ENCODE data around the gene STXBP1.
"Not testable (repeated sequence)": the region's sequence is repeated elsewhere in the genome, so short reads cannot be mapped to it uniquely, and the experiment has no call there.

STXBP1 gene

DNA sequence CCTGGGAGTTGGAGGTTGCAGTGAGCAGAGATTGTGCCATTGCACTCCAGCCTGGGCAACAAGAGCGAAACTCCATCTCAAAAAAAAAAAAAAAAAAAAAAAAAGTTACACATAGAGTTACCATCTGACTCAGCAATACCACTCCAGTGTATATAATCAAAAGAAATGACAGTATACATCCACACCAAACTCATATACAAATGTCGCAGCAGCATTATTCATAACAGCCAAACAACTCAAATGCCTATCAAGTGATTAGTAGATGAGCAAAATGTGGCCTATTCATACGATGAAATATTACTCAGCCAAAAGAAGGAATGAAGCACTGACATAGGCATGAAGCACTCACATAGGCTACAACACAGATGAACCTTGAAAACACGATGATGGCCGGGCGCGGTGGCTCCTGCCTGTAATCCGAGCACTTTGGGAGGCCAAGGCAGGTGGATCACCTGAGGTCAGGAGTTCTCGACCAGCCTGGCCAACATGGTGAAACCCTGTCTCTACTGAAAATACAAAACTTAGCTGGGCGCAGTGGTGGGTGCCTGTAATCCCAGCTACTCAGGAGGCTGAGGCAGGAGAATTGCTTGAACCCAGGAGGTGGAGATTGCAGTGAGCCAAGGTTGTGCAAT, 9.4 kb downstream of the STXBP1 start:
- DNase-seq = not testable (repeated sequence)

DNA sequence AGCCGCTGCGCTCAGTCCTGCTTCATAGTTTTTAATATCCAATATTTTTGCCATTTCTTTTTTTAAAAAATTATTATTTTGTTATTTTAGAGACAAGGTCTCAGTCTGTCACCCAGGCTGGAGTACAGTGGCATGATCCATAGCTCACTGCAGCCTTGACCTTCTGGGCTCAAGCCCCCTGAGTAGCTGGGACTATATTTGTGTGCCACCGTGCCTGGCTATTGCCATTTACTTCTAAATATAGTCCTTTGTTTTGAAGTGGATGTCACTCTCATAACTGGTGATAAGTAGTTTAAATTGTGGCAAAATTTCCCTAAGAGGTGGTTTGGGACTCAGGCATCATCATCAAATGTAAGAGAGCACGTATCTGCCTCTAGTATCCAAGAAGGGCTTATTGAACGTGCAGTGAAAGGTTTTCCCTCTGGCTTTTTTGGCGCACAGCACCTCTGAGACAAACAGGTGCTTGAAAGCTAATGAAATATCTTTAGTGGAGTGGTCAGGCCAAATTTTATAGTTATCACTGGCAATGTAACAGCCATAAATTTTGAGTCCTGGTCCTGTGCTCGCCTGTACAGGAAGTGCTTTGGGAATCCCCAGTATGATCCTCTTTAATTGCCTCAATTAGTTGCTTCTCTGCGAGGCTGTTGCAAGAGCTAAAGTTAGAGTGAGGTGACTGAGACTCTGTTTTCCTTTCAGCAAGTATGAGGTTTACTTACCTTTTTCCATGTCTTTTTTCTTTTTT, 14.8 kb downstream of the STXBP1 start:
- DNase-seq = no peak

DNA sequence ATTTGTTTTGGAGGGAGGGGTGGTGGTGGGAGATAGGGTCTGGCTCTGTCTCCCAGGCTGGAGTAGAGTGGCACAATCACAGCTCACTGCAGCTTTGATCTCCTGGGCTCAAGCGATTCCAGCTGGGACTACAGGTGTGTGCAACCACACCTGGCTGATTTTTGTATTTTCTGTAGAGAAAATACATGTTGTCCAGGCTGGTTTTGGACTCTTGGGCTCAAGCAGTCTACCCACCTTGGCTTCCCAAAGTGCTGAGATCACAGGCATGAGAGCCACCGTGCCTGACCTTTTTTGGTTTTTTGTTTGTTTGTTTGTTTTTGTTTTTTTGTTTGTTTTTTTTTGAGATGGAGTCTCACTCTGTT, 15.4 kb downstream of the STXBP1 start:
- no peak for DNase-seq

DNA sequence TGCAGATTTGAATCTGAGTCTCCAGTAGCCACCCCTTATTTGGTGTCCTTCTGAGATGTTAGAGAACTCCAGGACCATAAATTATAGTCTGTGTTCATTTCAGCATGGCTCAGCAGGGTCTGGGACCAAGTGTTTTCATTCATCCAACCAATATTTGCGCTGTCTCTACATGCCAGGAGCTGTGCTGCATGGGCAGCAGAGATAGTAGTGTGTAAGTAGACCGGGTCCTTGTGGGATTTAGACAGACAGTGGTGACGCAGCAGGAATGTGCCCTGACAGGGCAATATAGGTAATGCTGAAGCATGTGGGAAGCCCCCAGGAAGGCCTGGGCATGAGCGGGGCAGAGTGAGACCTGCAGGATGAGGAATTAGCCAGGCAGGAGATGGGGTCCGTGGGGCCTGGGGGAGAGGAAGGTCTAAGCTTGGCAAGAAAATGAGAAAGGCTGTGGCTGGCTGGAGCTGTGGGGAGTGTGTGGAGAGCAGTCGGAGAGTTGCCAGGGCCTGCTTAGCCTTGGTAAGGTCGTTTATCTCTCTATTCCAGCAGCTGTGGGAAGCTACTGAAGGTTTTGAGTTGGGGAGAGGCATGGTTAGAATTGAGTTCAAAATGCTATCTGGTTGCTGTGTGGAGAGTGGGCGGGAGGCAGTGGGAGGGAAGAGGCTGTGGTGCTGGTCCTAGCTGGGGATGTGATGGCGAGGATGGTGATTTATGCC, 16.8 kb downstream of the STXBP1 start:
- DNase-seq = no peak

DNA sequence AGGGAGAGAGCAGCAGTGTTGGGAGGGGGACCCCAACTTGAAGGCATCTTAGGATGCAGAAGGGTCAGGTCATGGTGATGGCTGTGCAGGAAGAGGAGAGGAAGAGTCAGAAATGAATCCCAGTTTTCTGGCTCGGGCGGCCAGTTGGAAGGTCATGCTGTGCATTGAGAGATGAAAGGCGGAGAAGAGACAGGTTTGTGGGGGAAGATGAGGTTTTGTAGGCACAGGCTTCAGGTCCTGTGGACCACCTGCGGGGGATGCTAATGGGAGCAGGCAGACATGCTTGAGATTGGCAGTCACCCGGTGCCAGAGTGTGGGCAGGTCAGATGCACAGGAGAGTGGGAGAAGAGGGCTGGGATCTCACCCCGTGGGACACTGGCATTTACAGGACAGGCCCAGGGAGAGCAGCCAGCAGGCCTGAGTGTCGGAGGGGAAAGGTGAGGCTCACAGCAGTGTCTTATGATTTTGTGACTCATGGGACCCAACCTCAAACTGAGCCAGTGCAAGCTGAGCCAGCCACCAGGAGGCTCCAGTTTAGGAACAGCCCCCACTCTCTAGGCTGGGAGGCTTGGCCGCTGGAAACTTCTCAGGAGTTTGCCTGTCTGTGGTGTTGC, 17.5 kb downstream of the STXBP1 start:
- peak in 1 of 14 donors; percentile 39 for DNase-seq

DNA sequence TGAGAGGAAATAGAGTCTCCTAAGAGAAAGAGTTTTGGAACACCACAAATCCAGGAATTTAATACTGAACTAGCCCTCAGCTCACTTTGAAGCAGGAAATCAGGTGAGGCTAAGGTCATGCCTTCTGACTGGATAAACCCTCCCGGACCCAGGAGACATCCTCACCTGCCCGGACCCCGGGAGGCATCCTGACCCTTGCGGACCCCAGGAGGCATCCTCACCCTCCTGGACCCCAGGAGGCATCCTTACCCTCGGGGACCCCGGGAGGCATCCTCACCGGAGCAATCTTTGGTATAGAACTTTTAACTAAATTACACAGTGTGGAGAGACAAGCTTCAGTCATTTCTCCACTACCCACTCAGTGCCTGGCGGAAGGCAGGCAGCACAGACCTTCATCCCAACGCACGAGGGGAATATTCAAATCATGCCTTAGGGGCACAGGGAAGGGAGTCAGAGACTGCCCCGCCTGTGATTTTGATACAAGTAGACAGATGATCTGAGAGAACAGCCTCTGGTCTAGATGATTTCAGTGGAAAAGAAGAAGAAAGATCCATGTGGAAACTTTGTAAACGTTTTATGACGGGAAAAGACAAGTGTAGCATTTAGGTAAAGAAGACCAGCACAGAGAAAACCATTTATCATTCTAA, 21.3 kb downstream of the STXBP1 start:
- no peak for DNase-seq

DNA sequence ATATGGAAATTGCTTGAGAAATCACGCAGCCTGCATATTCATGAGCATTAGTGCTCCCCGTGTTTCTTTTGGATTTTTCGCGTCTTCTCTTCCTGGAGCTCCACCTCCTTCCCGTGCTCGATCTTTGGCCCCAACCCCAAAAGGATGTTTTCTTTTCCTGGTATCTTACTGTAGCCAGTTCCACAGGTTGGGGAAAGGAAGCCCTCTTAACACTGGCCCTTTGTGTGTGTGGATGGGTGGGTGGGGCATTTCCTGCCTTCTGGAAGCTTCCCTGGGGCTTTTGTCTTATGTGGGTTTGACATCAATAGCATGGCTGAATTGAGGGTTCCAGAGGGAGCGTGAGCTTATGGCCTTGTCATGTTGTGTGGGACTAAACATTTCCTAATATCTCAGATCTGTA, 21.9 kb downstream of the STXBP1 start:
- no peak for DNase-seq

DNA sequence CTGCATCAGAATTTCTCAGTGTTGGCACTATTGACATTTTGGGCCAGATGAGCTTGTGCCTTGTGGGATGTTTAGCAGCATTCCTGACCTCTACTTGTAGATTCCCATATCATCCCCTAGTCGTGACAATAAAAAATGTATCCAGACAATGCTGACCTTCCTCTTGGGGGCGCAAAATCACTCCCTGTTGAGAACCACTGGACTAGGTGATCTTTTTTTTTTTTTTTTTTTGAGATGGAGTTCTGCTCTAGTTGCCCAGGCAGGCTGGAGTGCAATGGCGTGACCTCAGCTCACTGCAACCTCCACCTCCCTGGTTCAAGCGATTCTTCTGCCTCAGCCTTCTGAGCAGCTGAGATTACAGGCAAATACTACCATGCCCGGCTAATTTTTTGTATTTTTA, 22.6 kb downstream of the STXBP1 start:
- no peak for DNase-seq

DNA sequence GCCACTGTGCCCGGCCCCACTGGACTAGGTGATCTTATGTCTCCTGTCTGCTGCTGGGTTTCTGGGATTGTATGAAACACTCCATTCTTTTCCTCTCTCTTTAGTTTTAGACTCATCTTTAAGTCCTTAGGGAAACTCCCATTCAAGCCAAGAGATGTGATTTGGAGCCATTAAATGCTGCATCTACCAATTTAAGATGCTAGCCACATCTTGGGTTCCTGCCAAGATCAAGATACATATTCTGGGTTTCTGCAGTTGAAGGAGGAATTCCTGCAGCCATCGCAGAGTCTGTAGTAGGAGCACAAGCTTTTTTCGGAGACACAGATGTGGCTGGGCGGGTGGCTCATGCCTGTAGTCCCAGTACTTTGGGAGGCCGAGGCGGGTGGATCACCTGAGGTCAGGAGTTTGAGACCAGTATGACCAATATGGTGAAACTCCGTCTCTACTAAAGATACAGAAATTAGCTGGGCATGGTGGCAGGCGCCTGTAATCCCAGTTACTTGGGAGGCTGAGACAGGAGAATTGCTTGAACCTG, 23.2 kb downstream of the STXBP1 start:
- DNase-seq = no peak

DNA sequence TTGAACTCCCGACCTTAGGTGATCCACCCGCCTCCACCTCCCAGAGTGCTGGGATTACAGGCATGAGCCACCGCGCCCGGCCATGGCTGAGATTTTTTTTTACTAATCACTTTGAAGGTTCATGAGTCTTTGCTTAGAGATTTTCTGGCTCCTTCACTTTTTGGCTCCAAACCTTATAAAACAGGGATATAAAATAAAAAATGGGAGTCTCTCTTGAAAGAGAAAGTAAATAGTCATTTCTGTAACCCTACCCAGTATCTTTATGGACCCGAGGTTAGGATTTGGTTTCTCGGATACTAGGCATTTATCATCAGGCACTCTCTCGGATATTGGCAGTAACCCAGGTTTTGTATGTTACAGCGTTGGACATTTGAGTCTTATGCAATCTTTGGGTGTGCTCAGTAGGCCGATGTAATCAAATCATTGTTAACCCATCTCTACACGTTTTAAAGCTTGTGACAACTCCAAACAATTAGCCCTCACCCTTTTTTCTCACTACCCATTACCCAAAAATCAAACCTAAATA, 25.3 kb downstream of the STXBP1 start:
- DNase-seq = peak in 1 of 14 donors; percentile 22

DNA sequence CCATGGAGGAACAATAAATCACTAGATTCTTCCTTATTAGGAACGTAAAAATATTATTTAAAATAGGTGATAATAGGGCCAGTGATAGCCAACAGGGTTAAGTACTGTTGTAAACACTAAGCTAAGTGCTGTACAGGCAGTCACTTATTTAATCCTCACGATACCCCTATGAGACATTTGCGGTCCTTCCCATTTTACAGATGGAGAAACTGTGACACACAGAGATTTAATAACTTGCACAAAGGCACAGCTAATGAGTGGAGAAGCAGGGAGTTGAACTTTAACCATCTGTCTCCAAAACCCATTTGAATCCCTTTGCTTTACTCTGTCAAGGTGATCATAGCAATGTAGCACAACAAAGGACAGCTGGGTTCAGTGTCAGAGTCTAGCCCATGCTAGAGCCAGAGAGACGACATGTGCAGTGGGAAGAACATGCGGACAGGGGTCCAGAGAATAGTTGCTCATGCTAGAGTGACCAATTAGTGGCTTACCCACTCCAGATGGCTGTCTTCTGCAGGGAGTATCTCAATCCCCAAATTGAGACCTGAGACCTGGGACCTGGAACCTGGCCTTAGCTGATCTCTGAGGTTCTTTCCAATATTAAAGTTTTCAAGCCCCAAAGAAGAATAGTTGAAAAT, 28.9 kb downstream of the STXBP1 start:
- peak in 1 of 14 donors; percentile 21 for DNase-seq

DNA sequence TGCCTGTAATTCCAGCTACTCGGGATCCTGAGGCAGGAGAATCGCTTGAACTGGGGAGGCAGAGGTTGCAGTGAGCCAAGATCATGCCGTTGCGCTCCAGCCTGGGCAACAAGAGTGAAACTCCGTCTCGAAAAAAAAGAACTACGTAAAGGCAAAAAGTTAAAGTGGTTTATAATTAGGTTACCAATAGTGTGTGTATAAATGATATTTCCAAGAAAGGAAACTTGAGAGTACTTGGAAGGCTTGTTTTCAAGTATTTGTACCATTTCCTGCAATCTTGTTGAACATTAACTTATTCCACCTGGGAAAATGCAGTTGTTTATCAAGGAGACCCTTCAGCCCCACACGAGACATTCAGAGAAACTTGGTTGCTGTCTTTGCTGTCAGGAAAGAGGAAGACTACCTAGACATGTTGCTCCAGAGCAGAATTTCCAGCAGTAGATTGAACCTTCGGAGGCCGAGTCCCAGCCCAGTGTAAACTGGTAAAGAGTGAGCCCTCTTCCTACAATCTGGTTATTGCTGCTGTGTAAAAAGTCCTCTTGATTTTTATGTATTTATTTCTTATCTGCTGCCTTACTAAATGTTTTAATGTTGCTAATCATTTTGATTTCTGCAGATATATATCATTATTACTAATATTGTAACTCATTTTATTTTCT, 30.1 kb downstream of the STXBP1 start:
- DNase-seq = peak in 1 of 14 donors; percentile 18

DNA sequence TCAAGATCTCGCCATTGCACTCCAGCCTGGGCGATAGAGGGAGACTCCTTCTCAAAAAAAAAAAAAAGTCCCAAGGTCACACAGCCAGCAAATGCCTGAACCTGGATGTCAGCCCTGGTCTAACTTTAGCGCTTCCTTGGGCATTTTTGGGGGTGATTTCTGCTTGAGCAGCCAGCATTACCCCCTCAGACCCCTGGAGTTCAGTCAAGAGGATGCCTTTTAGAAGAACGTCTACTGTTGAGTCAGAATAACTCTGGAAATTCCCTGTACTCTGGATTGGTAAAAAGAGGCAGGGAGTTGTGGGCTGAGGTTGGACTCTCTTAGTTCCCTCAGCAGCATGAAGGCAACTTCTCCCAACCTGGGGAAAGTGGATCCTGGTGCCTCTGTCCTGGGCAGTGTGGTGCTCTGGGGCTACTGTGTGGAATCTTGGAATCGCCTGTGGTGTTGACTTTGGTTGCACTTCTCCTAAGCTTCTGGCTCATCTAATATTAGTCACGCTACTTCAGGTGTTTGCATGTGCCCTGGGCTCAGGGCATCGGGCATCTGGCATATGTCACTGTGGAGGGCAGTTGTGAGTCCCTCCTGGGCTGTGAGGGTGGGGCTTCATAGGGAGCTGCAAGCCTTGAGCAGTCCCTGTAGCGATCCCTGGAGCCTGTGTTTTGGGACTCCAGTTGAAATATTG, 32.2 kb downstream of the STXBP1 start:
- no peak for DNase-seq

DNA sequence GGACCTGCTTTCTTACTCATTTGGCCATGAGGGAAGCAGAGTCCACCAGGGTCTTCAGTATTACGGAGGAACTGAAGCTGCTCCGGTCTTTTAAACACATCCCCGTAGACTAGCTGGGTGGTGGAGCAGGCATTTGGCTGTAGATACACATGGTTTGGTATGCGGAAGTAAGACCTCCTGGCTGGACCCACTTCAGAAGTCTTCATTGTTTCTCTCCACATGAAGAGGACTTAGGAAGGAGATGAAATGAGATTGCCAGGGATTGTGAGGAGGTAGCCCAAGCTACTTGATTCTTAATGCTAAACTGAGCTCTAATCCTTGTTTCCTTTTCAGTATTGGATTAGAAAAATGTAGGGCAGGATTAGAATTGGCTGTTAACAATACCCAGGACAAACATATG, 32.9 kb downstream of the STXBP1 start:
- no peak for DNase-seq

DNA sequence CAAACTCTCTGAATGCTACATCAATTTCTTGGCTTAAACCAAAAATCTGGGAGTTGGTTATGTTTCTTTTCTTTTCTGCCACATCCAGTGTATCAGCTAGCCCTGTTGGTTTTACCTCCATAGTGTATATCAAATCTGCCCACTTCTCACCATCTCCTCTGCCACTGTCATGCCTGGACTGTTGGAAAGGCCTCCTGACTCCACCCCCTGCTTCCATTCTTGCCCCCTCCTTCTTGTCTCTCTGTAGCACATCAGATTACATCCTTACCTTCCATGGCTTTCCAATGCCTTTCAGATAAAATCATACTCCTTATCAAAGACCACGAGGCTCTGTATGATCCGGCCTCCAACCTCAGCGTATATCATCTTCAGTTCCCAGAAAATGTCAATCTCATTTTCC, 35.4 kb downstream of the STXBP1 start:
- peak in 1 of 14 donors; percentile 40 for DNase-seq

DNA sequence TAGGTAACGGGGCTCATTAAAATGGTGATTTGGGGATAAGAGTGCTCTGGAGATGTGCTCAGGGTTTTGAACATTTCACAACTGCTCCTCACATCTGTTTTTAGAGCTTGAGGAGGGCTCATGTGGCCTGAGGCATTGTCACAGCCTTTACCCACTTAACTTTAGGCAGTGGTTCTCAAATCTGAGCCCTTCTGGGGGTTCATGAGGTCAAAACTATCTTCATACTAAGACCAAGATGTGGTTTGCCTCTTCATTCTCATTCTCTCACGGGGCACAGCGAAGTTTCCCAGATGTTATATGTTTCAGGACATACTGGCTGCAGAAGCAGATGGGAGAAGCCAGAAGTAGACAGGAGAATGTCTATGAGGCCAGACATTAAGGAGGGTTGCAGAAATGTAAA, 38.4 kb downstream of the STXBP1 start:
- DNase-seq = no peak

DNA sequence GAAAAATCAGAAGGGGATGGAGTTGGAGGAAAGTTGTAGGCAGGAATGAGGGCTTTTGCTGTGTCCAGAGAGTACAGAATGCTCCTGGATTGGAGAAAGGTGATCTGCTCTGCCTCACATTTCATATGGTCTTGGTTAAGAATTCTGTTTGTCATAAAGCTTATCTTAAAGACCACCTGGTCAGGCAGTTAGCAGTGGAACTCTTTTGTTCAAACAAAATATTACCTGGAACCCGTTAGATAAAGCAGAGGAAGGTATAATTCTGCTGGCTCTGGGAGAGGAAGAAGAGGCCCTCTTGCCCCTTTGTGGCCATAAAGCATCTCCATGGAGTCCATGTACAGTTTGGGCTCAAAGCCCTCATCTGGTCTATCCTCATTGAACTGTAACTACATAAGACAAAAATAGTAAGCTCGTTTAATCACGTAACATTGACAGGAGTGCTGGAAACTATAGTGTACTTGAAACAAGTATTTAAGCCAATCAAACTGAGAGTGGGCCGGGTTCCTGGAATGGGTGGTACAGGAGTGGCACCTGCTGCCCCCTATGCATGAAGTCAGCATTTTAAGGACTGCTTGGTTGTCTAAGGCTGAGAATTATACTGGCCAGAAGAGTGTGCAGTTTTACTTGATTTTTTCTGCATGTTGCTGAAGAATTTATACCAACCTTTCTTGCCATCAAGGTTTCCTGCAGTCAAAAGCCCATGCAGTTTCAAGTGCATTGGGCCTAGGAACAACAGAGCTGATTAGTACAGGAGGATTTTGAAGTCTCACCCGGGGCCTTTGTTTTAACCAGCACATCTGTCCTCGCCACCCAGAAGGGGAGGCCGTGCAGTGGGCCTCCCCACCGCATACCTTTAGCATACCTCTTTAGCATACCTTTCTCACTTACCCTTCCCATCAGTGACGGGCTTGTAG, 39.9 kb downstream of the STXBP1 start:
- DNase-seq = no peak

DNA sequence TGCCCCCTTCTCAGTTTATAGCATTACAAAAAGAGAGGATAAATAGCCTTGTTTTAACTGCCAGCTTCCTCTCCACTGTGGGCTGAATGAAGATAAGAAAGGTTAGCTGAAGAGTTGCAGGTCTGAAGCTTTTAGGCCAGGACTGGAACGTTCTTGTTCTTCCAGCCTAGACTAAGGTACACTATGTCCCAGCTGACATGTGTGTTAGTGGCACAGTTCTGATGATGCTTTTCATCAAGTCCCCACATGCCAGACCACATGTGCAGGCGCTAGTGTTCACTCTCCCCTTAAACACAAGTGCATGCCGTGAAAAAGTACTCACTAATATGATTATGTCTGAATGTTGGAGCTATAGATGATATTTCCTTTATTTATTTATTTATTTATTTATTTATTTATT, 40.7 kb downstream of the STXBP1 start:
- DNase-seq = no peak

DNA sequence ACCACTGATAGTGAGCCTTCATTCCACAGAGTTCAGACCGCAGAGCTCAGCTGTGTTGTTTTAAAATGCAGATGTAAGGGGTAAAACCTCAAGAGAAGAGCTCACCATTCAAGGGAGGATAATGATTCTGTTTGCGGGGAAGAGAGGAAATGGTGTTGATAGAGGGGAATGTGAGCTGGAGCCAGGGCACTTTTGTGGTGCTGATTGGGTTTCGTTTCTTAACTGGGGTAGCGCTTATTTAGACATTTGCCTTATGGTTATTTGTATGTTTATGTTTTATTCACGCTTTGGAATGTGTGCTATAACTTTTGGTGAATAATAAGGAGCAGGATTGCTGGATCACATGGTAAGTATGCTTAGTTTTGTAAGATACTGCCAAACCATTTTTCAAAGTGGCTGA, 42.5 kb downstream of the STXBP1 start:
- no peak for DNase-seq

DNA sequence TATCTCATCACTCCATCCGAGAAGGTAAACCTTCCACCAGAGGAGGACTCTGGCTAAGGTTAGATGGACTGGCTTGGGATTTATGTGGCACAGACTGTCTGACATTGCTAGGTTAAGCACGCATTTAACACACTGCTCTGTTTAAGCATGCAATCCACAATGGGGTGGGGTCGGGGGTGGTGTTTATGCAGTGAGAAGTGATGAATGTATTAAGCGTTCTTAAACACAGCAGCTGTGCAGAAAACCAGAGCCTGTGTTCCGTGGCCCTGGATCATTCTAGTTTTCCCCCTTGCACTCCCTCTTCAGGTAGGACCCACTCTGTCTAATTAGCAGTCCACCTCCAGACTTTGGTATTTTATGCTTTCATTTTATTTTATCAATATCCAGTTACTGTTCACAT, 46.4 kb downstream of the STXBP1 start:
- DNase-seq = no peak
